Stimulated activated CD4-positive, alpha-beta T cell treated with anti-CD3 and anti-CD28 coated beads, Interleukin-15, amount 100 ng/mL, for 1 hour (primary cell): ENCODE results near the gene CACNA2D3.

Source experiments
- DNase-seq, 2 donors: peaks; one replicate each; pipeline ENCODE4 v3.0.0-alpha.2; 2020; ENCODE audit warnings: low read depth in 1 of 2, low spot score in 1 of 2

The CACNA2D3 gene

GRCh38 chr3:54361746-54362283, 239.5 kb downstream of the CACNA2D3 start:
- no peak for DNase-seq

DNA sequence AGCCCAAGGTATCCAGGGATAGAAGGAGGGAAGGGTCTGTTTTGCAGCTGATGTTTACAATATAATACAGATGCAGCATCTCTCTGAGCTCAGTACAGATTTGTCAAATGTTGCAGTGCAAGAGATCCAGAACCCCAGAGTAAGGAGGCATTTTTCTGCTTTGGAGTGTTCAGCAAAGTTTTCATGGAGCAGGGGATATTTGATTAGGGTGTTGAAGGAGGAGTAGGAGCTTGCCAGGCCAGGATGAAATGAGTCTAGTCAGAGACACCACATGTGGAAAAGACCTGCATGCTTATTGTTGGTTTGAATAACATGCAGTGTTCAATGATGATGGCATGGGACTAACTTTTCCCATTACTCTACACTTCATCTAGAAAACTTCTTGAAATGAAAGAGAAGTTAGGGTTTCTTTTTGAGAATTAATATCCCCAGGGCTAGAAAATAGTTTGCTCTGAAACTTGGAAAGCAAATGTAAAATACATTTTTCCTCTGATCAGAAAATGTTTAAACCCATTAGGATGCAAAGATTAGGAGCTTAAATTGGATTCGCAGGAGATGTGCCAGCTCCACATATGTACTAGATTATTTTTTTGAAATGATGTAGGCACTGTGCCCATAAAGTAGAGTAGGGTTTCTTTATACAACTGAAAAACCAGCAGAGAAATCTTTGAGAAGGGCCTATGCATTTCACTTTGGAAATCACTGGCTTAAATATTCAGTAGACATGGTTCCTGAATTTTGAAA, 243.8 kb downstream of the CACNA2D3 start:
- DNase-seq = no peak

GRCh38 chr3:54366839-54367238, 244.5 kb downstream of the CACNA2D3 start:
- no peak for DNase-seq

DNA sequence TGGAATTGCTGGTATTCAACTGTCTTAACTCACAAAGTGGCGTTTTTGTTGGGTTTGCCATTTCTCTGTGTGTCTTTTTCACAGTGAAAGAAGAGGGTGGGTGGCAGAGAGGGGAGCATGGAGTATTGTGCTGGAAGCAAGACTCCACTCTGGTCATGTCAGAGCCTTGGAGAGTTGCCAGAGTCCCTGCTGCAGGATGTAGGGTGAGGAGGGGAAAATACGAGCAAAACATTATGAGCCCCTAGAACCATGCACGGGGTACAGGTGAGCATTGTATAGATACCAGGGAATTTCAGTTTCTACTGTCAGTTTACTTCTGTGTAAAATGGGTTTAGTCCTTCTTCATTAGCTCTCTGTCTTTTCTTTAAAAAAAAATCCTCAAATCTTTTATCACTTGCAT, 249.9 kb downstream of the CACNA2D3 start:
- DNase-seq = no peak

DNA sequence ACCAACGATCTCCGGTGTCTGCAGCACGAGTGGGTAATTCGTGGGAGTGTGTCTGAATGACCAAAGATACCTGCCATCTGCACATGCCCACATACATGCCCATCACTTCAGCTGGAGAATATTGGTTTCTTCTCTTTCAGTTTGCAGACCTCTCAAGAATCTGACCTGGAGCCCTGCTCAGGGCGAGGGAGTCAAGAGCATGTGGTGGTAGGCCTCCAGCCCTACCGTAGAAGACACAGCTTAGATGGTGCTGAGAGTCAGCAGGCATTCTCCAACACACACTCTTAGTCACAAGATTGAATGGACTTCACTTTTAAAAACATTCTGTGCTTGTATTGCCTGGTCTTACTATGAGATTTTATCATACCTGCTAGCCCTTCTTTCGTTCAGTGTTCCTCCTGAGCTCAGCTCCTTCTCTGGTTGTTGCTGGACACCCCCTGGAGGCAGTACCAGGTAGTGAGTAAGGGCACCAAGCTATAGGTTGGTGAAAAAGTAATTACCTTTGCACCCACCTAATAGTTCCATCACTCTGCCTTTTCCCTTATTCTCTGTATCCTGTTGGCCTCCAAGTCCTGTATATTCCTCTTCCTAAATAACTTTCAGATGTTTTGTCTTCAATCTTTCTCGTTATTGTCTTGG, 252.0 kb downstream of the CACNA2D3 start:
- no peak for DNase-seq

- no peak for DNase-seq
These were observed 253.9 kb downstream of the CACNA2D3 start for GRCh38 chr3:54376142-54376807.

DNA sequence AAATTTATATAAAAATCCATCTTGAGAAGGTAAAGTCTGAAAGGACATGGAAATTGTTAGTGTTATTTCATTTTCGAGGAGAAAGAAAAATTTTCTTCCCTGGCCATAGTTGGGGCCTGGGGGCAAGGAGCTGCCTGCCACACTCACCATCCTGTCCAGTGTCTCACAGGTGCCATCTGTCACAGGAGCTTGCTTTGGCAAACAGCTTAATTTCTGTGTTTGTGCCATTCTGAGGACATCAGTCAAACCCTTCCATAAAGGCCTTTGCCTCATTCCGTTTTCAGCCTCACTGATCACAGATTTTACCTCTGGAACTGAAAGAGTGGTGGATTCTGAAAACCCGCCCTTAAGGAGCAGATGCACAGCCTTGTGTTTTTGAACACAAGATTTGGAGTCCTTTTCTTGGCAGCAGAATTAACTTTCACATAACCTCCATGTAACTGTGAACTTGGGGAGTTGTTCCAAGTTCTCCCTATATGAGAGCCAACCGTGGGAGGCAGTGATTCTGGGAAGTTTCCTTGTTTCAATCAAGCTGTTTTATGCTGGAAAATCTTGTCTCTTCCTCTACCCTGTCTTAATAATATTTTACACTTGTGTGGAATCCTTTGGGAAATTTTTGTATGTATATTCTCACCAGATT, 254.7 kb downstream of the CACNA2D3 start:
- DNase-seq = no peak

DNA sequence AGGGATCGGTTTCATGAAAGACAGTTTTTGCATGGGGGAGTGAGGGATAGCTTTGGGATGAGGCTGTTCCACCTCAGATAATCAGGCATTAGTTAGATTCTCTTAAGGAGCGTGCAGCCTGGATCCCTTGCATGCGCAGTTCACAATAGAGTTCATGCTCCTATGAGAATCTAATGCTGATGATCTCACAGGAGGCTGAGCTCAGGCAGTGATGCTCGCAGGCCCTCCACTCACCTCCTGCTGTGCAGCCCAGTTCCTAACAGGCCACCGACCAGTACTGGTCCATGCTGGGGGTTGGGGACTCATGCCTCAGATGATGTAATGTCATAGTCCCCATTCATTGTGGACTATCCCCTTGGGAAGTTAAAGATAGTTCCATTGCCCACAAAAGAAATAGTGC, 255.8 kb downstream of the CACNA2D3 start:
- no peak for DNase-seq

DNA sequence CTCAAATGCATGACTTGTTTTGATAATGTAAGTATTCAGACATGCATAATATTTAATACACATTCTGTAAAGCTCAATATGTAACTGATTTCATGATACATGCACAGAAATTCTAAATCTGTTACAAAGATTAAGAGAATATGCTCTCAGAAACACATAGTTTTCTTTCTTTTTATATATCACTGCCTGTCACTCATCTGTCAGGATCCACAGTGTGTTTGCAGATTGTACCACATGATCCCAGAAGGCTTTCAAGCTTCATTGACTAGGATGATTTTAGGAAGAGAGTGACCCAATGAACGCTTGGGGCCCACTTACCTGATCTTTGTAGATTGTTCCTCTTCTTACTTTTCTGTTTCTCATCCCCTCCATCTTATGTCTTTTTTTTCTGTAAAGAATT, 261.9 kb downstream of the CACNA2D3 start:
- DNase-seq = no peak

- no peak for DNase-seq
These were observed 268.2 kb downstream of the CACNA2D3 start for GRCh38 chr3:54390582-54390981.

DNA sequence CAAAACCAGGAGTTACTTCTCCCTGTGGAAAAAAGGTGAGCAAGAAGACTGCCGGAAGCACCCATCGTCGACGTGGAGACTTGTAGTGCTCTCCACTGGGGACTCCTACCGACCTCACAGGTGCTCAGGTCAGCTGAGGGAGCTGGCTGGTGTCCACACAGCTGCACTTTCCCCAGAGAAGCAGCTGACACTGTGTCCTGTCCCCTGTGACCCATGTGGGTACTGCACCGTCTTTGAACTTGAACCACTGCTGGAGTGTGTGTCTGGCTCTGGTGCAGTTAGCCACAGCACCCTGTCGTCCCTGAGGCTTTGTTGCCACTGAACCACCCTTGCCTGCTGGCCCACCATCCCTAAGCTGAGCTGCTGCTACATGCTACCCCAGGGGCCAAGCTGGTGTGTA, 270.8 kb downstream of the CACNA2D3 start:
- DNase-seq = no peak

- DNase-seq = no peak
These were observed 286.0 kb downstream of the CACNA2D3 start for GRCh38 chr3:54408328-54408727.

GRCh38 chr3:54421943-54422342, 299.6 kb downstream of the CACNA2D3 start:
- DNase-seq = no peak

DNA sequence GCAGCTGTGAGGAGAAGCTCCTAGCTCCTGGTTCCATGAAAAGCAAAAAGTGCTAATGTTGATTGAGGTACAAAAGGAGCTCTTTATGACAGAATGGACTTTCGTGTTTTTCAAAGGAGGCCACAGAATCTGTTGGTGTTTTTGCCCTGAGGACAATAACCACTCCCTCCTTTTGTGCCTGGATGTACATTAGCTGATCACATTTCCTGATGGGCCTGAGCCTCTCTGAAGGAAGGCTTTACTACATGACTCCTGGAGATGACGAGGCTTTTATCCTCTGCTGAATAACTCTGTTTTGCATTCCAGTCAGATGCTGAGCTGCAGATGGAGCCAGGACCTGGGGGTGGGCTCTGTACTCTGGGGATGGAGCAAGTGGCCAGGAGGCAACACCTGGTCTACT, 301.9 kb downstream of the CACNA2D3 start:
- no peak for DNase-seq

- DNase-seq = no peak
These were observed 304.0 kb downstream of the CACNA2D3 start for GRCh38 chr3:54426381-54426780.

- no peak for DNase-seq
These were observed 305.1 kb downstream of the CACNA2D3 start for GRCh38 chr3:54427501-54427900.

DNA sequence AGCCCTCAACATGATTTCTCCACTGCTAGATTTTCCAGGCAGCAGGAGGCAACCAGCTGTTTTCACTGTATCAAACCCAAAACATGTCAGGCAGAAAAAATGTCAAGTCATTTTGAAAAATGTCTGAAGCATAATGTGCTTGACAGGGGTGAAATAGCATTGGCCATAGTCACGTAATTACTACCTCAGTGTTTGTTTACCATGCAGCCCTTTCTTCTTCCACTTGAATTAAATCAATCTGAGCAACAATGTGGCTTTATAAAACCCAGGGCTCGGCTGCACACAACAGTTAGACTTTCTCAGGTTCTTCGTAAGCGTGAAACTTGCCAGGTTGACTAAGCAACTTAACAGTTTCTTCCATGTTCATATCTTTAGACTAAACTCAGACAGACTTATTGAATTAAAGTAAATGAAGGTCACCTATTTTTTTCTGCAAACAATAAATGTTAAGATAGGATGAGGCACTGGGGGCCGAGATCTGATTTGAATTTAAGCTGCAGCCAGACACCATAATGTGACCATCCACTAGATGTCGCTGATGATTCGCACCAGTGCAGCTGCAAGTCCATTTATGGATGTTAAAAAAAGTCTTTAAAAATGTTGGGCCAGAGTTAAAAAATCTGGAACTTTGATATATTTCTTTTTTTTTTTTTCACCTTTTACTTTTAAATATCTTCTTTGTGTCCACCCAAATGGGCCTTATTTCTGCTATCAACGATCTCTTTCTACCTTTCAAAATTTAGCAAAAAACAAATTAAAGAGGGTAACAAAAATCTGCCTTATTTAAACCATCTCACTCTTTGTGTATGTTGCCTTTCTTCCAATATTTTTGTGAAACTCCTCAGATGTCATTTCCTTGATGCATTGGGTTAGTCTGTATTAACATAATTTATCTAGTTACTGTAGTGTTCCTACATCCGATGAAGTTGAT, 305.9 kb downstream of the CACNA2D3 start:
- no peak for DNase-seq

- DNase-seq = no peak
These were observed 310.6 kb downstream of the CACNA2D3 start for GRCh38 chr3:54432975-54433374.

DNA sequence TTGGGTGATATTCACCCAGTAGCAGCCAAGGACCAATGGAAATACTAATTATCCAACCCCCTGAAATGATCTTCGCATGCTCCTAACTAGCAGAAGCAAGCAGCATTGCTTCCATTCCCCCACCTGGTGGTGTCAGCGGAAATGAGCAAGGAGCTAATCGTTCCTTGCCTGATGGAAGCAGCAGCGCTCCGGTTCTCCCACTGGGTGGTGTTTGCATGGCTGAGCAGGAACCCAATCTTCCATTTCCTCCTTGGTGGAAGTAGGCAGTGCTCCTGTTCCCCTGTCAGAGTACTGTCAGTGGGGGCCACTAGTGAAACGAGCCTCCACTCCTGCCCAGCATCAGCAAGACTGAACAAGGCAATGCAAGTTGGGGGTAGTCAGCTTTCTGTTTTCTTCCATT, 311.5 kb downstream of the CACNA2D3 start:
- DNase-seq = no peak

DNA sequence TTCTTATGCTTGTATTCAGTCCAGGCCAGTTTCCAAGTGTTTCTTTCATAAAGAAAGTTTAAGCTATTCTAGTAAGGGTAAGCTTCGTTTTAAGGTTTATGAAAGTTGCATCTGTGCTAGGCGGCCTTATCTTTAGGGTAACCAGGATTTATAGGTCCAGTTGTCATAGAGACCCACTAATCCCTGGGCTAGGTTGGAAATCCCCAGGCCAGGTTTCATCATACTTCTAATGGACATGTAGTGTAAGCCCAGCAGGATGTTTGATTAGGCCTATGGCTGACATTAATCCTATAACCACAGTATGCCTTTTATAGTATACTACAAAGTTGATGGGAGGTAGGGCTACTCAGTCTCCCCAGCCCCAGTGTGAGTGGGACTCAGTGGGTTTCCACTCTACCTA, 312.4 kb downstream of the CACNA2D3 start:
- no peak for DNase-seq

DNA sequence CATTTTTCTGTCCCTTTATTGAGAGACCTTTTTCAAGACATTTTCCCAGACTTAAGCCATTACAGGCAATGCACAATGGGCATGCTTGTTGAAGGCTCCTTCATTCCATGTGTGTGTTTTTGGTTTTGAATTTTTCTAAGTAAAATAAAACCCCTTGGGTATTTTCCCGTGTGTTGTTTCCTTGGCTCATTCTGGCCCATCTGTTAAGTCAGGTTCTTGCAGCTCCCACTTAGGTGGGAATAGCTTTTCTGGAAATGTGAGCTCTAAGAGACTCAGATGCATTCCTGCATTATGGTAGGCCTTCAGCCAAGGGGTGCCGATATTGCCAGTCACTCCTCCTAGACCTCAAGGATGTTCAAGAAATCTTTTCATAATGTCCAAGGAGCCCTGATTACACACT, 314.9 kb downstream of the CACNA2D3 start:
- no peak for DNase-seq
